Loucy (cell line): Measurements from ENCODE around the gene LSM12.

Source experiments
- CTCF ChIP-seq: fragments of 200-600 bp; sonication (generic); conservative IDR thresholded peaks from 2 replicates; pipeline ENCODE4 v1.5.1; 2014; ENCODE audit warnings: mild to moderate bottlenecking, antibody characterized with exemption, low read length
- EZH2phosphoT487 ChIP-seq: fragments of 200-600 bp; IDR thresholded peaks from 2 replicates; pipeline ENCODE4 v1.6.1; 2018; ENCODE audit warnings: antibody characterized with exemption, mild to moderate bottlenecking, moderate library complexity, borderline replicate concordance

- TF ChIP-seq CTCF (no peak), EZH2phosphoT487 (no peak)
These were observed 7.9 kb upstream of the LSM12 start for GRCh38 chr17:44074231-44074910.
